ENCODE results near the gene UBXN11.

Gene UBXN11

DNA sequence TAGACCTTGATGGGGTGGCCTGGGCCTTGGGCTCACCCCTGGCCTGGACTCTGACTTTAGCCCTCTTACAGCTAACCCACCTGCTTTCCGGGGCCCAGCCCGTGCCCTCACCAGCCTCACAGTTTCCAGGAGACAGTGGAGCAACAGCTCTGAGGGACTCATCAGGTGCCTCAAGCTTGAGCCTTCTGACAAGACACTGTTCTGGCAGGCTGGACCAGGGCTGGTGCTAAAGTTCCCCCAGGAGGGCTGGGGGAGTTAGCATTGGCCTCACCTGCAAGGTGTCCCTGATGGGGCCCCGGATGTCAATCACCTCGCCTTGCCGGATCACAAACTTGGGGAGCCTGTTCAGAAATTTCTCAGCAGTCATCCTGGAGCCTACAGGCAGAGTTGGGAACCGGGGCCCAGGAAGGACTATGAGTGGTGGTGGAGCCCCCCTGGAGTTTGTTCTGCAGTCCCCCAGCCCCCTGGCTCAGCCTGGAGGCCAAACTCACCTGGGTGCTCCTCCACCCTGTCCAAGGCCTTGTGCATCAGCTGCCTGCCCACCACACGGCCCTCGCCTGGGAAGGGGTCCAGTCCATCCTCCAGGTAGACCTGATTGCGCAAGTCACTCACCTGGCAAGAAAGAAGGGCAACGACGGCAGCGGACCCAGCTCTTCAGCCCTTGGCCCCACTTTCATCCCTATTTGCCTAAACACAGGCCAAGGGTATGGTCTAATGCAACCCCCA lies 22.4 kb downstream of the UBXN11 start:
- no peak for DNase-seq

DNA sequence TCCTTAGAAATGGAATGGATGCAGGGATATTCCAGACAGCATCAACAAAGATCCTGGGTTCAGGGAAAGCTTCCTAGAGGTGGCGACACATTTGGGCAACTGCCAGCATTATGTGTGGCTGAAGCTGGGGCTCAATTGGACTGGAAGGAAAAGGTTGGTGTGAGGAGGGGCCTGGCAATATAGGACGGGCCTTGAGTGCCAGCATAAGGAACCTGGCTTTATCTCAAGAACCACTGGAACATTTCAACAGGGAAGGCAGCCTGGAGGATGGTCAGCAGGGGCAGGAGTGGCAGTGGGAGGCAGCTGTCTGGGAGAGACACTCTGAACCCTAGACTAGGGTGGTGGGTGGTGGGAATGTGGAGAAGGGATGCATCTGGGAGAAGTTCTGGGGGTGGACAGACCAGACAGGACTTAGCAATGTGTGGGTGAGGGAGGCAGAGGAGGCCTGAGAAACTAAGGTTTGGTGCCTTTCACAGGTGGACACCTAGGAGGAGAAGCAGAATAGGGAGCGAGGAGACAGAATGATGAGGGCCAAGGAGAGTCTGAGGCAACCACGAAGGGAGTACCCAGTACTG lies 23.1 kb downstream of the UBXN11 start:
- no peak for DNase-seq

DNA sequence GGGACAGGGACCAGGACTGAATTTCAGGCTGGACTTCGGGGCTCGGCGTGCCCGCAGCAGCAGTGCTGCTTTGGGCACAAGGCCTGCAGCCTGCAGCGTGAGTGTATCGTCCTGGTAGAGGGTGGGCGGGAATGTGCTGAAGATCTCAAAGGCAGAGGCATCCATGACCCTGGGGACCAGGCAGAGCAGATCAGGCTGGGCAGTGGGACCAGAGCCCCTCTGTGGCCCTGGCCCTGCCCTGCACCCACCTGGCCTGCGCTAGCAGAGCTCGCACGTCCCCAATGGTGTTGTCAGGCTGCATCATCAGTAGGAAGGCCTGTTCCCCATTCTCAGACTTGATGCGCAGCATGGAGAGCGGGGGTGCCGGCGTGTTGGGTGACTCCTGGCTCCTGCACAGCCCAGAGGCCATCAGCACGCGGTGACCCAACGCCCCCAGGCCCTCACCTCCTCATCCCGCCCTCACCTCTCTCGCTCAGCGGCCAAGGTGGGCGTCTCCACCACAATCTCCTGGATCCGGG lies 24.0 kb downstream of the UBXN11 start:
- no peak for DNase-seq

DNA sequence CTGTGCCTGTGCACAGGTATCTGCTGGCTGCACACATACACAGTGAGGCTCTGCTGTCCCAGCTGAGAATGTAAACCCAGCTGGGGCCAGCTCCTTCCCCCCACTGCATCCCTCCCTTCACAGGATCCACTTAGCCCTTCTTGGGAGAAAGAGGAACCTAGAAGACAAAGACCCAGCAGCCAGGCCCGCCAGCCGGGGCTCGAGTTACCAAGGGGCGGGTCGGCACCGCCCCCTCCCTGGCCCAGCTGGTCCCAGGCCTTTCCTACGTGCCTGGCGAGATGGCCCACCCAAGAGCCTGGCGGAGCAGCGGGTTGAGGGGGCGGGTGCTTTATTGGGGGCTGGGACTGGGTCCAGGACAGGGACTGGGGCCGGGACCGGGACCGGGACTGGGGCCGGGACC lies 24.5 kb downstream of the UBXN11 start:
- DNase-seq = no peak

DNA sequence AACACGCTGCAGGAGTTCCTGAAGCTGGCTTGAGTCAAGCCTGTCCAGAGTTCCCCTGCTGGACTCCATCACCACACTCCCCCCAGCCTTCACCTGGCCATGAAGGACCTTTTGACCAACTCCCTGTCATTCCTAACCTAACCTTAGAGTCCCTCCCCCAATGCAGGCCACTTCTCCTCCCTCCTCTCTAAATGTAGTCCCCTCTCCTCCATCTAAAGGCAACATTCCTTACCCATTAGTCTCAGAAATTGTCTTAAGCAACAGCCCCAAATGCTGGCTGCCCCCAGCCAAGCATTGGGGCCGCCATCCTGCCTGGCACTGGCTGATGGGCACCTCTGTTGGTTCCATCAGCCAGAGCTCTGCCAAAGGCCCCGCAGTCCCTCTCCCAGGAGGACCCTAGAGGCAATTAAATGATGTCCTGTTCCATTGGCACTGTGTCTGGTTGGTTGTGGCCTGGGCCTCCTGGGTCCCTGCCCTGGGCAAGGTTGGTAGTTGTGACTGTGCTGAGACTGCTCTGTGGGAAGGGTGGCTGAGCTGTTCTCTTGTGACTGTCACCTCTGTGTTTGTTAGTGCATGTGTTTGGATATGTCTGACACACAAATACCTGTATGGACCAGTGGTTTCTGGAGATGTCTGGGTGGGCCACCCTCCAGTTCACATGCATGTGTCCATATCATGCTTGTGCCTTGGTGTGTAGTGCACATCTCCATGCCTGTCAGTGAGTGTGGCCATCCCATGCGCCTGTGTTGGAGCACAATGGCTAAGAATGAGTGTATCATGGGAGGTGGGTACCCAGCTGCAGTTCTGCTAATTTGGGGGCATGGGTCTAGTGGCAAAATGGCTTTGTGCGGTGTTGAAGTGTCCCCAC lies 25.1 kb downstream of the UBXN11 start:
- DNase-seq = no peak

DNA sequence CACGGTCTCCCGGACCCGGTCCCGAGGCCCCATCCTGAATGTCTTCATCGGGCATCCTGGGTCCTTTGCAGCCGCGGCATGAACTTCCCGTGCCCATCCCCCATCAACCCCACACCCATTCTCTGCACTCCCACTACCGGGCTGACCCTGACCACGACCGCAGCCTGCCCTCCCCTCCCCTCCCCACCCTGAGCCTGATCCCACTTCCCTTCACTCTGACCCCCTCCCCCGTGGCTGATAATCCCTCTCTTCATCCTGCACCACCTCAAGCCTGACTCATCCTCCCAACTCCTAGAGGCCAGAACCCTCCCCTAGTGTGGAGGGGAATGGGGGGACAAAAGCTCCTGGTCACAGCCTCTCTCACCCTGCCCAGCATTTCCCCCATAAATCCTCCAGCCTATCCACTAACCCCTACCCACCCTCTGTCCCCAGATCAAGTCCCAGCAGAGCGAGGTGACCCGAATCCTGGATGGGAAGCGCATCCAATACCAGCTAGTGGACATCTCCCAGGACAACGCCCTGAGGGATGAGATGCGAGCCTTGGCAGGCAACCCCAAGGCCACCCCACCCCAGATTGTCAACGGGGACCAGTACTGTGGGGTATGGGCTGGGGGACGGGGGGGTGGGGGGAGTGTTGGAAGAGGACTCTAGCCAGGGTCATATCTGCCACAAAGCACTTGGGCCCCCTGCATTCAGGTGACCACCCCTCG lies 25.9 kb downstream of the UBXN11 start:
- no peak for DNase-seq

DNA sequence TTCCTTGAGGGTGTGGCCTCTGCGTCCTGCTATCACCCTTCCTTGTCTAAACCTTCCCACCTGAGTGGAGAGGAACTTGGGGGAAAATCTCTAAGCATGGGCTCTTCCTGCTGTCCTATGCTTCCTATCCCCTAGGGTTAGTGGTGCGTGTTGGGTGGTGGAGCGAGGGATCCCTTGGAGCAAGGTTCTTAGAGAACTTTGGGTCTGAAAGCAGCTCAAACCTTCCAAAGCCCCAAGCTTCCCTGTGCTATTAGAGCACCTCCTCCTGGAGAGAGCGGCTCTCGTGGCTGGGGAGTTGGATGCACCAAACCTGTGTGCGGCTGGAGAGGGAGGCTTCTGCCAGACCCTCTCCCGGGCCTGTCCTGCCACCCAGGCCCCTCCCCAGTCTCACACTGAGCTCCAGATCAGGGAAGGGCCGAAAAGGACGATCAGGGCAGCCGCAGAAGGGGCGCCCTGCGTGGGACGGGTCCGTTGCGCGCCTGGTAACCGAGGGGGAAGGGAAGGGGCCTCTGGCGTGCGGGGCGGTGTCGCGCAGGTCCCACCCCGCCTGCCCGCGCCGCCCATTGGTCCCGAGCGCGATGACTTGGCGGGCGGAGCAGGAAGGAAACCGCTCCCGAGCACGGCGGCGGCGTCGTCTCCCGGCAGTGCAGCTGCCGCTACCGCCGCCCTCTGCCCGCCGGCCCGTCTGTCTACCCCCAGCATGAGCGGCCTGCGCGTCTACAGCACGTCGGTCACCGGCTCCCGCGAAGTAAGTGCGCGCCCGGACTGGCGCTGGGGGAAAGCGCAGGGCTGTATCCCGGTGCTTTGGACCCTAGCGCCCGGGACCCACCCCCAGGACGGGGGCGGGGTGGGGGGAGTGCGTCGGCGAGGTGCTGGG lies 26.7 kb downstream of the UBXN11 start, which contains the start of gene SH3BGRL3:
Gene SH3BGRL3, plus strand, starts transcription at position 631 of the 877 bp plus-strand sequence. Its CDS starts 70 bp downstream, at position 701.
- peak; percentile 69 to 76 for DNase-seq

DNA sequence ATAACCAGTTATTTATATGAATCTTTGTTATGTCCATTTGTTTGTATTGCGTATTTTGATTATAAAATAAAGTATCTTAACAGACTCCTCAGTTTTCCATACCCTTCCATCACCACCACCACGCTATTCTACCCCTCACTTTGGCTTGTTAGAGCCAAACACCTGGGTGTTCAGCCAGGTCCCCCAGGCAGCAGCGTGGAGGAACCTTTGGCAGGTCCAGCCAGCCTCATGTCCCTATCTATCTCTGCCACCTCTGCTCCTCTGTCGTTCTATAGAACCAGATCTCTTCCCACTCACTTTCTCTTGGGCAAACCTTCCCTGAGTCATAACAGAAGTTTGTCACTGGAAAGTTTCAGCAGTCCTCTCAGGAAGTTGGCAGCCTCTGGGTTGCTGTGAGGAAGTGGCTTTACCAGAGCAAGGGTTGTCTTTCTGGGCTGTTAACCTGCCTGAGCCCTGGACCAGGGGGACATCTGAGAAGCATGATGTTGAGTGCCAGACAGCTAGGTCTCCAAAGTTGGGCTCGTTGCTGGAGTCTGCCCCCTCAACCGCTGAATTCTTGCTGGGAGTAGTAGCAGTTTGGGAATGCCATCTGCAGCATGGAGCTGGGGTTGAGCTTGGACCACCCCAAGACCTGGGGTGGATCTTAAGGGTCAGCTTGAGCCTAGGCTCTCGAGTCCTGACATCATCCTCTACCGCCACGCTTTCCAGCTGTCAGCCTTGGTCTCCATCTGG lies 27.5 kb downstream of the UBXN11 start:
- no peak for DNase-seq

DNA sequence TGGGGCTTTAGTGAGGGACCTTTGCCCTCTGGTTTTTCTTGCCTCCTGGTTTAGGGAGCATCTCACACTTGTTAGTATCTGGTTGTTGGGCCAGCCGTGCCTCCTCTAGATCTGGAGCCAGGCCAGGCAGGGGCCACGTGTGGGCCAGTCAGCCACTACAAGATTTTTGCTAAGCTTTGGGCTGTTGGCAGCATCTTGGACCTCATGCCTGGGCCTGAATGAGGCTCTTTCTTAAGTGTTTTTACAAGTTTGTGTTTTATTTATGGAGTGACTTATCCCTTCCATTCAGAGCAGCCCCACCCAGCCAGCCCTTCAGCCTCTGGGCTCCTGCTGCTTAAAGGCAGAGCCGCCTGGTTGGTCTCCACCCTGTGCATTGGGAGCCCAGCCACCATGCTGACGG lies 28.1 kb downstream of the UBXN11 start:
- no peak for DNase-seq

DNA sequence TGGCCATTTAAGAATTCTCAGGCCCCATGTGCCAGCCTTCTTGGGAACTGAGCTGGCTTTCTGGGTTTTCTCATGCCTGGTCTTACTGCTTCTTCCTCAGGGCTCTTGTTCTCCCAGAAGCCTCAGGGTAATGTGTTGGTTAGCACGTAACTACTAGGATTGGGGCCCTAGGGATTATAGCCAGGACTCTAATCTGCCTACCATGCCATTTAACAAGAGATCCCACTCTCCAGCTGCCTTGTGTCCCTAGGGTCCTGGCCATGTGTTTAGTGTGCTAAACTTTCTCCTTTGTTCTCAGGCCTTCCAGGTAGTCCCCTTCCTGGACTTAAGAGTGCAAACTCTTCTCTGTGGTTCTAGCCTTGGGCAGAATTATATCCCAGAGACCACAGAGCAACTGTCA lies 28.7 kb downstream of the UBXN11 start:
- DNase-seq = no peak

DNA sequence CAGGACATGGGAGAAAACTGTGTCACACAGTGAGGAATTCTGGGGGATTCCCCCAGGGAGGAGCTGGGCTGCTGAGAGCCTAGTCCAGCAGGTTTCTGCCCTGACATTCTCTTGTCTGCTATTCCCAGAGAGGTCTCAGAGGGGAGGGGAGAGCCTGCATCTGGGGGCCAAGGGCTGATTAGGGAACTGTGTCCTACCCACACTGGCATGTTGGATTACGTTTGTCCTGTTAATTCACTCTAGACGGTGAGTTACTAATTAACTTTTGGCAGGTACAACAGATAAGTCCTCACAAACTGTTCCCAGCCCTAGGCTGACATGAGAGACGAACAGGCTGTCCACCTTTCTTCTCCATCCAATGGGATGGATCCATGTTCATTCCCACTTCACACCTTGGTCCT lies 29.2 kb downstream of the UBXN11 start:
- no peak for DNase-seq

DNA sequence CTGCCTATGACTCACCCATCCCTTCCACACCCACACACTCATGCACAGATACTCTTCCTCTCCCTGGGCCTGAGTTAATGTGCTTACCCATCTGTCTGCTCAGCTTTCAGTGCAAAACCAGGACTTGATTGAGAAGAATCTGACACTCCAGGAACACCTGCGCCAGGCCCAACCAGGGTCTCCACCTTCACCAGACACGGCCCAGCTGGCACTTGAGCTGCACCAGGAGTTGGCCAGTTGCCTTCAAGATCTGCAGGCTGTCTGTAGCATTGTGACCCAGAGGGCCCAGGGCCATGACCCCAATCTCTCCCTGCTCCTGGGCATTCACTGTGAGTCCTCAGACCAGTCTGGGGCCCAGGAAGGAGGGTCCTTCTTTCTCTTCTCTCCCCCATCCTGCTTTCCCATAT lies 30.0 kb downstream of the UBXN11 start:
- DNase-seq = no peak

DNA sequence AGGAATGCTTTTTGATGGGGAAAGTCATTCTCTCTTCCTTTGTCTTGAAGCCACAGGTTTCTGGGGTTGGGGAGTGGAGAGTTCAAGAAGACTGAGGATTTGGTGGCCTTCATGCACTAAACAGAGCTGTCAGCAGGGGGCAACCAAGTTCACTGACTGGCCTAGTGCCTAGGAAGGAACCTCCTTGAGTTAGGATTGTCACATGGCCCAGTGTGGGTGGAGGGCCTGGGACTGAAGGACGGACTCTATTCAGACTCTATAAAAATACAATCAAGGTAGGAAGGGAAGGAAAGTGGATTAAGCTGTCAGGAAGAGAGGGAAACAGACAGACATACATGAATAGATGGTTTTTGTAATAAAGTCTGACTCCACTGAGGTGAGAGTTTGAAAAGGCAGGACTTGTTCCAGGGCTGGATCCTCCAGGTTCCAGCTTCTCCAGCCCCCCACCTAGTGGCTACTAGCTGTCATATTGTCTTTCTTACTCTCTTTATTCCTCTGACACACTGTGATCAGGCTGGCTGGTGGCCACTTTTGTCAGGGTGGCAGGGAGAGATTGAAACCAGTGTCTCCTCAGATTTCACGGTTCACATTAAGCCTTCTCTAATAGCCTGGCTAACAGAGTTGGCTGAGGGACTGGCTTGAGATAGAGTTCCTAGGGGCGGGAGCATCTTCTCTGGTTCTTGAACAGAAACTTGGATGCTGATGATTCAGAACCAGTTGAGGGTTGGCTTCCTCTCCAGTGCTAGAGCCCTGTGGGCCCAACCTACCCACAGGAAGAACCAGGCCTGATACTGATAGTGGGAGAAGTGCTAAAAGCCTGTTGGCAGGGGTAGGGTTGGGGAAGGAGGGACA lies 30.6 kb downstream of the UBXN11 start:
- peak; percentile 28 to 57 for DNase-seq

DNA sequence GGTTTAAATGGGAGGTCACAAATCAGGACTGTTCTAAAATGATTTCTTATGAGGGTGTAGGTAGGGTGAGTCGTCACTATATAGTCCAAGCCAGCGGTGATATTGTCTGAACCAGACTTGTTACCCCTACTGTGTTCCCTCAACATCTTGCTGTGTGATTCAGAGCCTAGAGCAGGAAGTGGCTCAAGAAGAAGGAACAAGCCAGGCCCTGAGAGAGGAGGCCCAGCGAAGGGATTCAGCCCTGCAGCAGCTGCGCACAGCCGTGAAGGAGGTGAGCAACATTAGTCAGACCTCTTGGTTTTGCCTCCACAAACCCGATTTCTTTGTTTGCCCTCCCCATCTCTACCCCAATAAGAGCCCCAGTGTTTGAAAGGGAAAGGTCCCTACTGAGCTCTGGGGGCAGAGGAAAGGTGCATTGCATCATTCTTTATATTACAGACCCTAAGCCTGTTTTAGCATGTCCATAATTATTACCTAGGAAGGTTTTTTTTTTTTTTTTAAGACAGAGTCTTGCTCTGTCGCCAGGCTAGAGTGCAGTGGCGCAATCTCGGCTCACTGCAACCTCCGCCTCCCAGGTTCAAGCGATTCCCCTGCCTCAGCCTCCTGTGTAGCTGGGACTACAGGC lies 31.5 kb downstream of the UBXN11 start:
- no peak for DNase-seq

DNA sequence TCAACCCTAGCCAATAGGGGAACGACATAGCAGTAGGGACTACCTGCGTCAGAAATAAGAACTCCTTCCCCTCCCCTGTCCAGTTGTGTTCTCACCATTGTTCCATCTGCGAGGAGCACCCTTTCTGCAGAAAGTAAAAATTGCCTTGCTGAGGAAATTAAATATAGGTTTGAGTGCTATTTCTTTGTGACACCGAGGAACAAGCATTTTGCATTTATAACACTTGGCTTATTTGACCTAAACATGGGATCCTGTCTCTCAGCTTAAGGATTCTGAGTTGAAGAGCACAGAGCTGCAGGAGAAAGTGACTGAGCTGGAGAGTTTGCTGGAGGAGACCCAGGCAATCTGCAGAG lies 37.3 kb downstream of the UBXN11 start:
- DNase-seq = no peak

DNA sequence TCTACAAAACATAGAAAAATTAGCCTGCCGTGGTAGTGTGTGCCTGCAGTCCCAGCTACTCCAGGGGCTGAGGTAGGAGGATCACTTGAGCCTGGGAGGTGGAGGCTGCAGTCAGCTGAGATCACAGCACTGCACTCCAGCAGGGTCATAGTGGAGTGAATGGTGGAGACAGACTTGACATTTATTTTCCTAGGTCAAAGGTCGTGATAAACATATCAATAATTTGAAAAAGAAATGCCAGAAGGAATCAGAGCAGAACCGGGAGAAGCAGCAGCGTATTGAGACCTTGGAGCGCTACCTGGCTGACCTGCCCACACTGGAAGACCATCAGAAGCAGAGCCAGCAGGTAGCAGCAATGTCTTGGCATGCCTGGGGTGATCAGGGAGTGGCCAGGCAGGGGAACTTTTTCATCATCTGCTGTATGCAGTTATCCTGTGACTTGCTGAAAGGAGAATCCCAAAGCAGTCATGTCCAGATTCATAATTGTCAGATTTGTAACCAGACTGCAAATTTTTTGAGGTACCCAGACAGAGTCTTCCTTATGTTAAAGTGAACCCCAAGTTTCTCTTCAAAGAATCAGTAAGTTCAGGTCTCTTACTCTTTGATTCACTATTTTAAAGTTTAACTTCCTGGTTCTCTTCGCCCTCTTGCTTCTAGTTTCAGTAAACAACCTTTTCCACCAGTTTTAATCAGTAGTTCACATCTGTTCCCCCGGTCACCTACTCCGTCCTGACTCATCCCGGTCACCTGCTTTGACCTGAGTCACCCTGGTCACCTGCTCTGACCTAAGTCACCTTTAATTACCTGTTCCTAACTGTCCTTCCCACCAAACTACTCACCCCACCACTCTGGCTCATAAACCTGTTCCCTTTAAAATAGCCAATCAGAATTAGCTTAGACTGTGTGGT lies 37.9 kb downstream of the UBXN11 start:
- DNase-seq = no peak

DNA sequence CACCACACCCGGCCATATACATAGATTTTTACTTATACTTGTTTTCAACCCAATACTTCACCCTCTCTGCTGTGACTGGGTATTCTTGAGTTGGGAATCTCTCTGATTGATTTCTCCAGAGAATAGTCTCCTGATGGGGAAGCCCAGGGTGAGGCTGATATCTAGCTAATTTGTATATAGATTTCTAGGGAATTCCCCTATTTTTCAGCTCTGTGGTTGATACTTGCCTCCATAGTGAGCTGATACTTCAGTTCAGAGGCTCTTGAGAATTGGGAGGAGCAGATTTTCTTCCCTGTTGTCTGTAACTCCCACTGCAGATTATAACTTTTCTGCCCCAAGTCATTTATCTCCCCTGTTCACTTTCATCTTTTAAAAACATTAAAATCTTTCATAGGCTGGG lies 41.0 kb downstream of the UBXN11 start:
- DNase-seq = no peak

DNA sequence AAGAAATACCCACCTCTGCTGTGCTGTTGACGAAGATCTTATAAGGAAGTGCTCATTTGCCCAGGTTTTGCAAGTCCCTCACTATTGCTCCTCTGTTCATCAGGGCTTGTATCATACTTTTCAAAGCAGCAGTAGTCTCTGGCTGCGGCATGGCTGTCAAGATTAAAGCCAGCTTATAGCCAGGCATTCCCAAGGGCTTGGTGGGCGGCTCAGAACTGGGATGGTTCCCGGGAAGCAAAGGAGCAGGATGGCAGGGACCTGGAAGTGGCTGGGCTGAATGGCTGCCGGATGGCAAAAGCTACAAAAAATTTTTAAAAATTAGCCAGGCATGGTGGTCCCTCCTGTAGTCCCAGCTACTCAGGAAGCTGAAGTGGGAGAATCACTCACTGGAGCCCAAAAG lies 43.2 kb downstream of the UBXN11 start:
- no peak for DNase-seq

DNA sequence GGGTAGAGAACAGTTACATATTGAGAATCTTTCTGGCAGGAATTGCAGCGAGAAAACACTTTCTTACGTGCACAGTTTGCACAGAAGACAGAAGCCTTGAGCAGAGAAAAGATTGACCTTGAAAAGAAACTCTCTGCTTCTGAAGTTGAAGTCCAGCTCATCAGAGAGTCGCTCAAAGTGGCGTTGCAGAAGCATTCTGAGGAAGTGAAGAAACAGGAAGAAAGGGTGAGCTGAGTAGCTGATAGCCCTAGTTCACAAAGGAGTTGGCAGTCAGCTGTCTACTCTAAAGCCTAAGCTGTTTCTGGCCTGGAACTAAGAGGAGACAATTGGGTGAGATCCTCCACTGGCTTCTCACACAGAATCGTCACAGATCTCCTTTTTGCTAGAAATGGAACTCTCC lies 46.9 kb downstream of the UBXN11 start:
- DNase-seq = no peak
